Measurements from ENCODE around the gene AGAP1. TPM values are rescaled to one million over a fixed set of nuclear protein-coding genes. Genes with fewer than 3 reads are reported as not detected.

AGAP1 gene
- total RNA-seq, 1 experiment from 2014 or later, result 25.8 TPM

DNA sequence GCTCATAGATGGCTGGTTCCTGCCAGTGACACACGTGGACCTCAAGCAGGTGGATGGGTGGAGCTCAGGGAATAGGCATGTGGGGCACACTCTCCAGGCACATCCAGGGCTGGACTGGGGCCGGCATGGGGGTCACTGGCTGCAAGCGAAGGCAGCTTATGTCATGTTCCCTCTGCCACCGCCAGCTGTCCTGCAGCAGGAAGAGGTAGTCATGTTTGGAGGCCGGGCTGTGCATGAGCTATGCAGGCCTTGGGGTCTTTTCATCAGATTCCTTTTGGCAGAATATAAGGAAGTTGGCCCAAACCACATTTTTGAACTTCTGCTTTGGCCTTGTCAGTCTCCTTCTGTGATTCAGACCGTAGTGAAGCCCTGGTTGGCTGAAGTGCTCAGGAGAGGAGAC lies 61.5 kb downstream of the AGAP1 start:
- no peak overlapping the region for H3K27ac ChIP-seq (ENCODE audit: insufficient read length, low read depth, low read length)
- H3T11ph ChIP-seq (ENCODE audit: low read length), result no peak overlapping the region
- H3K27ac Mint-ChIP-seq, result 0 out of 7 replicates have a peak overlapping the region, but pooled peaks of 1 of the 3 experiments have one; percentile 54
- H3K27me3 Mint-ChIP-seq (ENCODE audit: low read depth), result no peaks in the 10 kb centered on the region; the same call in 1 of the 2 replicates
- H4K5ac ChIP-seq (ENCODE audit: insufficient read length, low read depth, low read length), result no peak overlapping the region
- DNase-seq, result no peak
- H4K91ac ChIP-seq (ENCODE audit: insufficient read length, low read depth, low read length), result no peak overlapping the region
- no peak overlapping the region for H2AK5ac ChIP-seq (ENCODE audit: insufficient read length, low read length)
- H2BK20ac ChIP-seq (ENCODE audit: low read depth, low read length, poor library complexity, severe bottlenecking), result no peak overlapping the region
- no peaks in the 10 kb centered on the region for H3K23me2 ChIP-seq (ENCODE audit: insufficient read length, low read depth, low read length, poor library complexity, severe bottlenecking)
- H3K36me3 Mint-ChIP-seq (ENCODE audit: insufficient read depth in 1 of 3, low read depth in 3 of 3), result no peaks in the 10 kb centered on the region; a peak in 2 of 7 replicates
- H2BK120ac ChIP-seq (ENCODE audit: low read depth, low read length, poor library complexity, severe bottlenecking), result no peak overlapping the region
- H2BK12ac ChIP-seq (ENCODE audit: insufficient read length, low read depth, low read length), result no peak overlapping the region
- TF ChIP-seq CTCF (conservative IDR thresholded peaks at IDR 0.05), result no peak
- H3K4me2 ChIP-seq (ENCODE audit: insufficient read depth, insufficient read length, low read length), result no peak overlapping the region
- H3K4ac ChIP-seq (ENCODE audit: low read depth, low read length), result no peak overlapping the region
- H3K23ac ChIP-seq (ENCODE audit: insufficient read length, low read depth, low read length), result no peak overlapping the region
- no peak overlapping the region for H4K8ac ChIP-seq (replicated peaks; ENCODE audit: insufficient read length, low read depth, low read length)
- H4K20me1 ChIP-seq (ENCODE audit: control insufficient read depth, insufficient read depth, insufficient read length), result peaks cover 2% of the 10 kb centered on the region
- no peak overlapping the region for H2BK5ac ChIP-seq (ENCODE audit: insufficient read length, low read length)
- H2BK15ac ChIP-seq (ENCODE audit: low read depth, low read length), result no peak overlapping the region
- H3K79me1 ChIP-seq (ENCODE audit: insufficient read depth, low read depth, low read length, poor library complexity, severe bottlenecking), result peaks cover 16% of the 10 kb centered on the region
- WGBS (ENCODE audit: extremely low coverage, insufficient read length, low lambda C conversion rate), result no CpG with 5 or more reads among the region's 6 CpGs
- H3K4me3 Mint-ChIP-seq, result no peak overlapping the region
- no peak overlapping the region for H3K9ac ChIP-seq (ENCODE audit: extremely low read depth, insufficient read length, low read length)
- H3K9me3 ChIP-seq (ENCODE audit: control insufficient read depth, low read depth, low read length), result no peaks in the 10 kb centered on the region
- H3K14ac ChIP-seq (ENCODE audit: insufficient read depth, low read length), result no peak overlapping the region
- no peaks in the 10 kb centered on the region for H3K9me3 Mint-ChIP-seq
- H3K27me3 ChIP-seq (ENCODE audit: insufficient read depth, low read length), result no peaks in the 10 kb centered on the region
- H3K4me1 Mint-ChIP-seq, result peaks cover 27 to 41% of the 10 kb centered on the region in 2 experiments
- no peak overlapping the region for H3K56ac ChIP-seq (ENCODE audit: insufficient read length, low read depth, low read length)
- H3K18ac ChIP-seq (ENCODE audit: insufficient read length, low read depth, low read length), result no peak overlapping the region
- peaks cover 18% of the 10 kb centered on the region; the same call in 1 of the 2 replicates for H3K79me2 ChIP-seq (ENCODE audit: insufficient read depth, low read length)
- no peaks in the 10 kb centered on the region; the same call in 1 of the 2 replicates for H3K4me1 ChIP-seq (ENCODE audit: insufficient read depth, low read length)
- H2AFZ ChIP-seq (ENCODE audit: low read length), result no peak overlapping the region

All from H9 (cell line).